NK-92 treated with Interleukin-12 subunit alpha and Interleukin-12 subunit beta, amount 100 ng/mL, for 24 hours (cell line): ENCODE data around the gene VAMP1.
A peak's percentile ranks its signal among the peaks of the same experiment; 100 is the strongest.

Source experiments
- DNase-seq: peaks from one replicate; lab custom pipeline; 2025; lab: John Stamatoyannopoulos, UW

Gene VAMP1

DNA sequence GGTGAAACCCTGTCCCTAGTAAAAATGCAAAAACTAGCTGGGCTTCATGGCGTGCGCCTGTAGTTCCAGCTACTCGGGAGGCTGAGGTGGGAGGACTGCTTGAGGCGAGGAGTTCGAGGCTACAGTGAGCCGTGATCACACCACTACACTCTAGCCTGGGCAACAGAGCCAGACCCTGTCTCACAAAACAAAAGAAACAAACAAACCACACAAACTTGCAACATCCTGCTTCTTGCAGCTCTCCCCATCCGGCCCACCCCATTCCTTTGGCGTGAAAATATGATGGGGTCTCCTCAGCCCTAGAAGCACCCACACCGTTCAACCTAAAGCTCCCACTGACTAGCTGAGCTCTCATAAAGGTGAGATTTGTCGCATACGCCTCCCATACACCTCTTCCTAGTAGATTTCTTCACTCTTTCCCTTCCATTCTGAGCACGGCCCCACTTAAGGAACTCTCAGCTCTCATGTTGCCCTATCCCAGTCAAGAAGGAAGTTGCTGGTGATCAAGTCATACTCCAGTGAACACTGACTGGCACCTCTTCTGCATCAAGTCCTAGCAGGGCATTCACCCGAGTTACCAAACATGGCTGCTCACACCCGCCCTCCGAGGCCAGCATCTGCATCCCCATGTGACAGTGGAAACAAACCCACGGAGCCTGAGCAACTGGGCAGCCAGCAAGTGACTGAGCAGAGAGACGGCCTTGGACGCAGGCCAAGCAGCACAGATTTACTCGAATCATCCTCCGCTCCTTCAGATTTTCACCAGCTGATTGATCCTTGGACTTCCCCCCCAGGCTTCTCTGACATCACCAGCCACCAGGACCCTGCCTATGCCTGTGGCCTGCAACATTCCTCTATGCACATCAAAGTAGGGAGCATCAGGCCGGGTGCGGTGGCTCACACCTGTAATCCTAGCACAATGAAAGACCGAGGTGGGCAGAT is 44.6 kb downstream of the VAMP1 start:
- DNase-seq = no peak

DNA sequence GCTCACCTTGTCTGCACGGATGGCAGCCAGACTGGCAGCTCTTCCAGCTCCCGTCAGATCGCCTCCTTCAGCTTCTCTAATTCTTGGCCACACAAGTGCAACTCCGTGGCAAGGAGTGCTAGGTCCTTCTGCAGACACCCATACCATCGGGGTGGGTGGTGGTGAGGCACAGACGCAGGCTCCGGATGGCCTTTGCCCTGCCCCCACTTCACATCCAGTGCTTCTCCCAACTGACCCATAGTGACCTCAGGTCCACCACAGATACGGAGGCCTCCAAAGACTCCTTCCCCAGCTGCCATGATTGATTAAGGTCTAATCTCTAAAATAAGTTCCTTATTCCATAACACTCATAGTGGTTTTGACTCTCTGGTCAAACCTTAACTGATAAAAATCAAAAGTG is 45.6 kb downstream of the VAMP1 start:
- DNase-seq = no peak

DNA sequence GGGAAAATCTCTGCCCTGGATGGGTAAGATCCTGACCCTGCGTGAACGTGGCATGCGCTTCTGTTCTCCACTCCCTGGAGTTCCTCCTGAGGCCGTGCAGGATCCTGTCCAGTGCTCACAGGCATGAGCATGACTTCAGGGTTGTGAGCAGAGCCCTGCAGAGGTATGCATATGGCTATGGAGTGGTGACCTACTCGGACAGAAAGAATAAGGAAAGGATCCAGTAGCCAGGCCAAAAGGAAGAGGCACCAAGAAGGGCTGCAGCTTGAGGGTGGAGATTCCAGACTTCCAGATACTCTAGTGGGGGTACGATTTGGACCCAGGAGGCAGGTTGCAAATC is 46.5 kb downstream of the VAMP1 start:
- DNase-seq = no peak

DNA sequence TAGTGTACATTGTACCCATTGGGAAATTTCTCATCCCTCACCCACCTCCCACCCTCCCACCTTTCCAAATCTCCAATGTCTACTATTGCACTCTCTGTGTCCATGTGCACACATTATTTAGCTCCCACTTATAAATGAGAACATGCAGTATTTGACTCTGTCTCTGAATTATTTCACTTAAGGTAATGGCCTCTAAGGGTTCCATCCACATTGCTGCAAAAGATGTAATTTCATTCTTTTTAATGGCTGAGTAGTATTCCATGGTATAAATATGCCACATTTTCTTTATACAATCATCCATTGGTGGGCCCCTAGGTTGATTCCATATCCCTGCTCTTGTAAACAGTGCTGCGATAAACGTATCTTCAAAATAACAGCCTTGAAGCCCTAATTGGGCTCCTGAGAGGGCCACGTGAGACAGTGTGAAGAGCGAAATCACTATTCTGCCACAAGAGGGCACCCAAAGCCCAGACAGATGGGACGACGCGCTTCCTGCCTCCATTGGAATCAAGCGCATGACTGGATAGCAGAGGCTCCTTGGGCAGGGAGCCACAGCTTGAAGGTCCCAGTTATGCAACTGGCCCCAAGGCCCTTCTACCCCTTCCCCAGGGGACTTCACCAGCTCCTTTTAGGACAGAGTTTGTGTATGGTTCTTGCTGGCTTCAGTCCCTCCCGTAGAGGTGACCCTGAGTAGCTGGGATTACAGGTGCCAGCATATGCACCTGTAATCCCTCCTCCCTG is 47.0 kb downstream of the VAMP1 start:
- DNase-seq = peak; percentile 9

DNA sequence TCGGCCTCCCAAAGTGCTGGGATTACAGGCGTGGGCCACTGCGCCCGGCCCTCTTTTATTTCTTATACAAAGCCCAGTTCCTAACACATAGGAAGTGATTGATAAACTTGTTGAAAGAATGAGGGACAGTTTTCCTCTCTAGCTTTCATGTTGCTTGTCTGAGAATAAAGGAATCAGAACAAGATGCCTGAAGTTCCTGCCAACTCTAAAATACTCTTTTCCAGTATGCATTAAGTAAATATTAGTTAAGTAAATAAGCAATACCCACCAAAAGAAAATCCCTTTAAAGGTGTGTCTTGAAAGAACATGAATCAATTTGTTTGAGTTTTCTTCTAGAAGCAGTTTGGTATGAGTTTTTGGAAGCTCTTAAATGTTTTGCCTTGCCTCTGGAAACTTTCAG is 50.1 kb downstream of the VAMP1 start:
- DNase-seq = no peak

DNA sequence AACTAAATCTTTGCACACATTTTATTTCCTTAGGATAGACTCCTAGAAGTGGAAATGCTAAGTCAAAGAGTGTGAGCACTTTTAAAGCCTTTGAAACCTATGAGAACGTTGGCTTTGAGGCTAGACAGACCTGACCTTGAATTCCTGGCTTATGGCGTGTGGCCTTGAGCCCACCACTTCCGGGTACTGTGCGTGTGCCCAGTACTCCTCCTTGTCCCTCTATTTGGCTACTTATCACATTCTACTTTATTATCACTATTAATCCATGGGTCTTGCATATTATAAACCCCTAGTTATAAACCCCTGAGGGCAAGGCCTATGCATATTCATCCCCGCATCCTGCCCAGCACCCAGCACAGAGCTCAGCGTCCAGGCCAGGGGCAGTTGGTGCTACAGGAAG is 51.7 kb downstream of the VAMP1 start:
- DNase-seq = no peak

DNA sequence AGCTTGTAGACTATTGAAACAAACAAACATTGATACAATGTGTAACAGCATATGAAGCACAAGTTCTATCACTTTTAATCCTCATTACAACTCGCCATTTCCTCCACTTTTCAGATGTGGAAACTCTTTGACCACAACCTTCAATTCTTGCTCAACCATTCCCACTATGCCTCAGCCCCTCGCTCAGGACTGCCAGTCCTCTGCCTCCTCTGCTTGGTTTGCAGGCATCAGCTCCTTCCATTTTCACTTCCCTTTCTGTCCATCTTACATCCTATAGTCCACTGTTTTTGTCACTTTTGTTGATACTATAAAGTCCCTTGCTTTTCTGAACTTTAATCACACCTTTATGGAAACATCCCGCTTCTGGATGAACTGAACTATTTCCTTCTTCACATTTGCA is 53.9 kb downstream of the VAMP1 start:
- no peak for DNase-seq
